H1 (cell line): ENCODE data around the gene CUEDC1. TPM values are rescaled to one million over a fixed set of nuclear protein-coding genes. Genes with fewer than 3 reads are reported as not detected.

Experiments
- CTCF ChIA-PET: fragments of 300-600 bp; sonication (Branson Sonifier 250); formaldehyde crosslinking; loops from one replicate; lab custom pipeline; 2021; ENCODE audit not compliant: partially characterized antibody; lab: Charles Lee
- POLR2A ChIA-PET: fragments of 300-600 bp; sonication (Branson Sonifier 250); formaldehyde crosslinking; loops from one replicate; lab custom pipeline; 2021; ENCODE audit warnings: inconsistent platforms; ENCODE audit not compliant: partially characterized antibody; lab: Charles Lee
- DNase-seq, 2 experiments: peaks; one replicate each; pipeline versions ENCODE4 v3.0.0 to v3.0.0-alpha.2; 2010 to 2022; ENCODE audit warnings: low spot score in 2 of 2, low read depth in 1 of 2, mixed read lengths in 1 of 2
- FAIRE-seq: peaks from 2 replicates; lab custom pipeline; 2011; peaks lifted over from hg19 to GRCh38; lab: Jason Lieb, UNC
- H2AFZ ChIP-seq: 2 replicates; pipeline ENCODE4 v1.8.1; 2012; ENCODE audit warnings: low read length, inconsistent platforms
- H2AK5ac ChIP-seq: 2 replicates; pipeline ENCODE4 v1.6.1; 2013; ENCODE audit warnings: low read depth, low read length
- H2BK120ac ChIP-seq: replicated peaks from 2 replicates; pipeline ENCODE3; 2013; ENCODE audit warnings: low read depth, low read length, inconsistent platforms
- H2BK12ac ChIP-seq: 2 replicates; pipeline ENCODE4 v1.6.1; 2013; ENCODE audit warnings: low read depth, low read length
- H2BK15ac ChIP-seq: 2 replicates; pipeline ENCODE4 v1.6.1; 2013; ENCODE audit warnings: low read length
- H2BK20ac ChIP-seq: 2 replicates; pipeline ENCODE4 v1.6.1; 2013; ENCODE audit warnings: low read length
- H2BK5ac ChIP-seq: 2 replicates; pipeline ENCODE4 v1.6.1; 2013; ENCODE audit warnings: low read depth, low read length
- H3K14ac ChIP-seq: 2 replicates; pipeline ENCODE4 v1.6.1; 2013; ENCODE audit warnings: inconsistent platforms; ENCODE audit not compliant: insufficient read length
- H3K18ac ChIP-seq: 2 replicates; pipeline ENCODE4 v1.6.1; 2013; ENCODE audit warnings: low read length; ENCODE audit errors: extremely low read depth
- H3K23ac ChIP-seq: 2 replicates; pipeline ENCODE4 v1.6.1; 2013; ENCODE audit warnings: inconsistent platforms; ENCODE audit not compliant: insufficient read length
- H3K23me2 ChIP-seq: 2 replicates; pipeline ENCODE4 v1.6.1; 2013; ENCODE audit warnings: low read depth, low read length
- H3K27ac ChIP-seq: 2 replicates; pipeline ENCODE4 v1.6.1; 2011; ENCODE audit warnings: low read depth, low read length, inconsistent platforms
- H3K27me3 ChIP-seq, 4 experiments: replicated peaks in 1 of 4; 1 replicate in 1 of 4; 2 replicates in 3 of 4; pipeline versions ENCODE4 v1.6.1 to v1.8.1; 2011 to 2013; ENCODE audit warnings: low read length in 3 of 4, mild to moderate bottlenecking in 3 of 4, inconsistent platforms in 2 of 4, mixed read lengths in 2 of 4, moderate library complexity in 1 of 4; ENCODE audit not compliant: control insufficient read depth in 3 of 4, insufficient read depth in 3 of 4; ENCODE audit errors: extremely low read depth in 1 of 4
- H3K36me3 ChIP-seq, 4 experiments: 2 replicates each; pipeline versions ENCODE4 v1.6.1 to v1.8.1; 2011 to 2013; ENCODE audit warnings: mild to moderate bottlenecking in 4 of 4, low read length in 3 of 4, moderate library complexity in 2 of 4, control low read depth in 1 of 4, inconsistent platforms in 1 of 4; ENCODE audit not compliant: insufficient read depth in 4 of 4, control insufficient read depth in 2 of 4
- H3K4ac ChIP-seq: replicated peaks from 2 replicates; pipeline ENCODE3; 2013; ENCODE audit warnings: low read length, low read depth, mixed read lengths, inconsistent platforms; ENCODE audit not compliant: insufficient read length
- H3K4me1 ChIP-seq, 4 experiments: replicated peaks in 1 of 4; 1 replicate in 1 of 4; 2 replicates in 3 of 4; pipeline versions ENCODE4 v1.6.1 to v1.8.1; 2011 to 2013; ENCODE audit warnings: low read length in 3 of 4, inconsistent platforms in 2 of 4, mixed read lengths in 1 of 4; ENCODE audit not compliant: insufficient read depth in 4 of 4, control insufficient read depth in 3 of 4
- H3K4me2 ChIP-seq, 2 experiments: 2 replicates each; pipeline versions ENCODE4 v1.6.1 to v1.8.1; 2011 to 2013; ENCODE audit warnings: low read depth in 2 of 2, low read length in 2 of 2, control low read depth in 1 of 2, inconsistent platforms in 1 of 2, mild to moderate bottlenecking in 1 of 2; ENCODE audit not compliant: insufficient read depth in 1 of 2
- H3K4me3 ChIP-seq, 4 experiments: fragments of 200-600, 300-600 bp in 1 of 4; sonication (generic), shearing (Covaris generic), sonication (Bioruptor Twin) in 1 of 4; 2 replicates each; pipeline versions ENCODE4 v1.5.1 to v1.8.1; 2011 to 2016; ENCODE audit warnings: low read length in 4 of 4, low read depth in 3 of 4, control low read depth in 2 of 4, inconsistent platforms in 2 of 4, mild to moderate bottlenecking in 2 of 4, mixed read lengths in 1 of 4, moderate library complexity in 1 of 4; ENCODE audit not compliant: insufficient read depth in 2 of 4; ENCODE audit errors: extremely low read depth in 1 of 4
- H3K56ac ChIP-seq: replicated peaks from 2 replicates; pipeline ENCODE3; 2013; ENCODE audit warnings: low read depth, mild to moderate bottlenecking, mixed read lengths, low read length, inconsistent platforms; ENCODE audit not compliant: insufficient read length
- H3K79me1 ChIP-seq: 2 replicates; pipeline ENCODE4 v1.6.1; 2013; ENCODE audit warnings: low read depth, low read length, control low read depth
- H3K79me2 ChIP-seq, 2 experiments: 2 replicates each; pipeline versions ENCODE4 v1.6.1 to v1.8.1; 2012 to 2013; ENCODE audit warnings: low read length in 2 of 2, mild to moderate bottlenecking in 2 of 2, inconsistent platforms in 1 of 2; ENCODE audit not compliant: insufficient read depth in 2 of 2, control insufficient read depth in 1 of 2
- H3K9ac ChIP-seq, 4 experiments: replicated peaks in 1 of 4; 1 replicate in 1 of 4; 2 replicates in 3 of 4; pipeline versions ENCODE4 v1.6.1 to v1.8.1; 2011 to 2013; ENCODE audit warnings: low read depth in 3 of 4, low read length in 3 of 4, control low read depth in 2 of 4, mild to moderate bottlenecking in 2 of 4, moderate library complexity in 2 of 4, inconsistent platforms in 1 of 4; ENCODE audit errors: extremely low read depth in 1 of 4
- H3K9me3 ChIP-seq, 2 experiments: 2 replicates each; pipeline versions ENCODE4 v1.6.1 to v1.8.1; 2012 to 2013; ENCODE audit warnings: mild to moderate bottlenecking in 2 of 2, moderate library complexity in 2 of 2, control low read depth in 1 of 2, inconsistent platforms in 1 of 2, low read depth in 1 of 2, low read length in 1 of 2, mixed read lengths in 1 of 2; ENCODE audit not compliant: insufficient read depth in 2 of 2
- H4K20me1 ChIP-seq, 2 experiments: replicated peaks in 1 of 2; 2 replicates each; pipeline versions ENCODE3 to v1.8.1; 2011 to 2013; ENCODE audit warnings: inconsistent platforms in 2 of 2, low read length in 2 of 2, mild to moderate bottlenecking in 1 of 2; ENCODE audit not compliant: insufficient read depth in 2 of 2, control insufficient read depth in 1 of 2
- H4K5ac ChIP-seq: 2 replicates; pipeline ENCODE4 v1.6.1; 2013; ENCODE audit warnings: low read length, low read depth, mixed read lengths, inconsistent platforms; ENCODE audit not compliant: insufficient read length
- H4K8ac ChIP-seq: 2 replicates; pipeline ENCODE4 v1.8.0; 2013; ENCODE audit warnings: mild to moderate bottlenecking, moderate library complexity, low read length, inconsistent platforms; ENCODE audit not compliant: insufficient read depth; ENCODE audit errors: extremely low read depth
- H4K91ac ChIP-seq: replicated peaks from 2 replicates; pipeline ENCODE3; 2013; ENCODE audit warnings: low read length, mixed read lengths, inconsistent platforms; ENCODE audit not compliant: insufficient read length
- CEBPB ChIP-seq: IDR thresholded peaks from 2 replicates; pipeline ENCODE4 v1.6.1; 2012; ENCODE audit warnings: low read depth, low read length
- CHD1 ChIP-seq: IDR thresholded peaks from 2 replicates; pipeline ENCODE4 v1.6.1; 2012; ENCODE audit warnings: low read depth, low read length, improper control_type of control experiment
- EP300 ChIP-seq, 2 experiments: IDR thresholded peaks; 1 replicate in 1 of 2; 2 replicates in 1 of 2; pipeline ENCODE4 v1.6.1; 2011 to 2012; ENCODE audit warnings: low read depth in 2 of 2, low read length in 2 of 2, mild to moderate bottlenecking in 2 of 2, borderline replicate concordance in 1 of 2, inconsistent platforms in 1 of 2, moderate library complexity in 1 of 2
- FOSL1 ChIP-seq: IDR thresholded peaks from 2 replicates; pipeline ENCODE4 v1.6.1; 2011; ENCODE audit warnings: mild to moderate bottlenecking, low read depth, low read length, moderate library complexity; ENCODE audit not compliant: insufficient read depth
- KDM1A ChIP-seq: fragments of 200-600, 300-600 bp; sonication (generic); IDR thresholded peaks from 2 replicates; pipeline ENCODE4 v1.7.1; 2016; ENCODE audit warnings: mild to moderate bottlenecking, low read length, borderline replicate concordance
- POLR2A ChIP-seq, 2 experiments: IDR thresholded peaks; 1 replicate in 1 of 2; 2 replicates in 1 of 2; pipeline ENCODE4 v1.6.1; 2011; ENCODE audit warnings: low read depth in 2 of 2, low read length in 2 of 2, mild to moderate bottlenecking in 2 of 2; ENCODE audit errors: control extremely low read depth in 1 of 2
- RAD21 ChIP-seq, 2 experiments: IDR thresholded peaks in 1 of 2; conservative IDR thresholded peaks in 1 of 2; 2 replicates each; pipeline ENCODE4 v1.6.1; 2011; ENCODE audit warnings: low read depth in 2 of 2, low read length in 2 of 2, improper control_type of control experiment in 1 of 2, inconsistent platforms in 1 of 2, mild to moderate bottlenecking in 1 of 2, moderate library complexity in 1 of 2
- SAP30 ChIP-seq: fragments of 300-600 bp; sonication (generic); IDR thresholded peaks from 2 replicates; pipeline ENCODE4 v1.7.1; 2012; ENCODE audit warnings: low read length, moderate library complexity, mild to moderate bottlenecking, inconsistent platforms; ENCODE audit not compliant: insufficient read depth, insufficient replicate concordance
- SIN3A ChIP-seq, 2 experiments: IDR thresholded peaks in 1 of 2; conservative IDR thresholded peaks in 1 of 2; 2 replicates each; pipeline ENCODE4 v1.6.1; 2011 to 2012; ENCODE audit warnings: low read length in 2 of 2, improper control_type of control experiment in 1 of 2, low read depth in 1 of 2, mild to moderate bottlenecking in 1 of 2
- SUZ12 ChIP-seq: fragments of 200-600 bp; sonication (generic); IDR thresholded peaks from 2 replicates; pipeline ENCODE4 v1.6.1; 2012; ENCODE audit warnings: mild to moderate bottlenecking, inconsistent platforms, low read length, moderate library complexity, mixed read lengths
- WGBS, 2 experiments: shearing (Covaris generic) in 1 of 2; methylation state at CpG; one replicate each; pipeline versions ENCODE4 v1.1.6 to v1.1.7; 2013 to 2015; ENCODE audit warnings: low lambda C conversion rate in 2 of 2, mixed read lengths in 2 of 2, inconsistent platforms in 1 of 2, low coverage in 1 of 2, missing lambda C conversion rate in 1 of 2; ENCODE audit not compliant: insufficient replicate concordance in 2 of 2, insufficient coverage in 1 of 2, insufficient read length in 1 of 2; ENCODE audit errors: extremely low coverage in 1 of 2, missing lambda C conversion rate in 1 of 2; 5-methylcytosine and 5-hydroxymethylcytosine counted together
- polyA plus RNA-seq, 7 experiments: library from polyadenylated mRNA; depleted of rRNA in 3 of 7; stranded (reverse) in 5 of 7; unstranded in 2 of 7; fragments of >200 nt in 5 of 7; fragments of 200-250 nt in 2 of 7; gene quantifications; 1 replicate in 5 of 7; 2 replicates in 1 of 7; 4 replicates in 1 of 7; pipeline versions ENCODE4 v1.2.1 to v1.2.3, GENCODE V29; 2011 to 2013; ENCODE audit warnings: missing spikeins in 2 of 7, mixed read lengths in 2 of 7
- total RNA-seq: library from RNA; stranded (reverse); fragmentation: NEBNext Ultra II Directional; extraction: Animal tissue kit (Norgen Biotek cat#: 25700); gene quantifications from 2 replicates; pipeline ENCODE4 v1.2.1, GENCODE V29; 2021

The CUEDC1 gene
- total and polyA plus RNA-seq, 2 of the 8 experiments (the other 6 are each of a cell fraction or from before 2014, with no cell fraction given), result 4.0 to 10.7 TPM

DNA sequence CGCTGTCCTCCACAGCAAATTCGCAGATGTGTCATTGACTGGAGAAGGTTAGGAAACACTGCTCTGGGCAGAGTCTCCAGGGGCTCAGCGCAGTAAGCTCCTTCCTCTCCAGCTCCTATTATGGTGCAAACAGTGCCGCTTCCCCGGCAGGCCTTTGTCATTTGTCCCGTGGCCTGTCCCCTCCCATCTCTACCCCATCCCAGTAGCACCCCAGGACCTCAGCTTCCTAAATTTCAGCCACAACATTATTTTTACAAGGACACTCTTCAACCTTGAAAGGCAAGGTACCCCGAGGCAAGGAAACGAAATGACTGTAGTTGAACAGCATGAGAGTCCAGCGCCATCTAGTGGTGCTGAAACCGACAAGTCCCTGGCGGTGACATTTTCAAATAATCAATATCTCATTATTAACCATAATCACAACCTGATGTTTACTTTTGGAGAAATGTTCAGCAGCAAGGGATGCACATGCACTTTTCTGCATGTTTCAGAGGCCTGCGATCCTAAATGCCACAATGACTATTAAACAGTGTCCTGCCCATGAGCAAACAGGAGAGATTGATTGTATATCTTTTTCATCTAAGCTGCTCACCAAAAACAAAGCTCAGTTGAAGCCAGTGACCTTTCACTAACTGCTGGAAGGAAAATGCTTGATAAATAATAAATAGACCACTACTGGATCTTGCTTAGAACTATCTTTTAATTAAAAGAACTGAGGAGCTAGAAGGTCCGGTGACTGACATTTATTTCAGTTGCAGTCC lies 121.9 kb downstream of the CUEDC1 start:
- no peak overlapping the region for H4K5ac ChIP-seq
- no peak overlapping the region for H3K9ac ChIP-seq
- peak overlapping the region; percentile 26; the same call in 1 of the 2 replicates for H2AFZ ChIP-seq
- H2BK120ac ChIP-seq, result no peak overlapping the region
- DNase-seq (peak; percentile 13 to 74), FAIRE-seq (peak; percentile 81)
- peaks cover 5 to 14% (median 7%) of the 10 kb centered on the region in 4 experiments for H3K4me1 ChIP-seq
- POLR2A ChIA-PET, result interaction anchor here (1.0 to 1.4 kb wide), 4 partner anchors 8 to 163 kb away, joined by 3 to 5 read pairs (median 4); no protein-coding TSS in a partner anchor
- H2BK15ac ChIP-seq, result no peak overlapping the region; the same call in 1 of the 2 replicates
- H2AK5ac ChIP-seq, result no peak overlapping the region
- 9% methylated on average over 13 of the region's 13 CpGs; no CpG with 5 or more reads in 1 of the 2 experiments for WGBS, 2 experiments
- peaks cover 0 to 2% of the 10 kb centered on the region in 2 experiments for H4K20me1 ChIP-seq
- H3K18ac ChIP-seq, result no peak overlapping the region
- H2BK20ac ChIP-seq, result no peak overlapping the region; the same call in 1 of the 2 replicates
- no peak overlapping the region for H4K91ac ChIP-seq
- H2BK5ac ChIP-seq, result no peak overlapping the region
- no peak overlapping the region for H3K56ac ChIP-seq
- H2BK12ac ChIP-seq, result 0 out of 2 replicates have a peak overlapping the region, but pooled peaks have one; percentile 18
- no peak overlapping the region for H4K8ac ChIP-seq
- no peak overlapping the region for H3K4ac ChIP-seq
- H3K4me3 ChIP-seq, result peak overlapping the region in 3 of 4 experiments; percentile 31 to 52 (median 42); a peak in 6 of 8 replicates
- no peaks in the 10 kb centered on the region for H3K79me2 ChIP-seq
- peaks cover 6% of the 10 kb centered on the region for H3K23me2 ChIP-seq
- no peak overlapping the region for H3K14ac ChIP-seq
- no peak overlapping the region for H3K27ac ChIP-seq
- no peaks in the 10 kb centered on the region for H3K79me1 ChIP-seq
- peak overlapping the region; percentile 34 to 82 for H3K4me2 ChIP-seq
- H3K36me3 ChIP-seq, result peaks cover 0 to under 1% (median under 1%) of the 10 kb centered on the region in 4 experiments; a peak in 3 of 8 replicates
- no peaks in the 10 kb centered on the region for H3K9me3 ChIP-seq
- no peaks in the 10 kb centered on the region for H3K27me3 ChIP-seq
- H3K23ac ChIP-seq, result no peak overlapping the region
- CTCF ChIA-PET, result interaction anchor here (0.5 to 5.6 kb wide), 75 partner anchors 9 to 711 kb away, joined by 3 to 49 read pairs (median 4); partner anchors contain the start of gene MRPS23
- TF ChIP-seq SAP30 (no peak), CEBPB (no peak), SIN3A (conservative IDR thresholded peaks at IDR 0.05 in 1 of 2, IDR thresholded peaks at IDR 0.05 in 1 of 2; ENCODE audit: low read depth in 1 of 2, low read length in 2 of 2) (0 out of 4 replicates have a peak, but pooled peaks of 1 of the 2 experiments have one; percentile 43), KDM1A (no peak), POLR2A (IDR thresholded peaks at IDR 0.05; ENCODE audit: control extremely low read depth in 1 of 2, low read depth in 2 of 2, low read length in 2 of 2) (no peak), SUZ12 (no peak), RAD21 (IDR thresholded peaks at IDR 0.05 in 1 of 2, conservative IDR thresholded peaks at IDR 0.05 in 1 of 2; ENCODE audit: low read depth in 2 of 2, low read length in 2 of 2) (peak; percentile 77 to 83), FOSL1 (no peak), CHD1 (no peak), EP300 (IDR thresholded peaks at IDR 0.05; ENCODE audit: borderline replicate concordance in 1 of 2, low read depth in 2 of 2, low read length in 2 of 2) (no peak)
